KMS-11 (cell line): ENCODE data around the gene CDH26.

Source experiments
- H2AFZ ChIP-seq: fragments of 200-600 bp; sonication (generic); 2 replicates; pipeline ENCODE4 v1.6.1; 2016; ENCODE audit warnings: antibody characterized with exemption, mixed run types, low read depth
- H3K27ac ChIP-seq: fragments of 200-600 bp; sonication (generic); 2 replicates; pipeline ENCODE4 v1.6.1; 2016; ENCODE audit warnings: mild to moderate bottlenecking, mixed run types
- H3K27me3 ChIP-seq: fragments of 200-600 bp; sonication (generic); 2 replicates; pipeline ENCODE4 v1.6.1; 2017; ENCODE audit warnings: mild to moderate bottlenecking, low read depth, mixed run types, moderate library complexity; ENCODE audit not compliant: insufficient read depth
- H3K36me3 ChIP-seq: fragments of 200-600 bp; sonication (generic); 2 replicates; pipeline ENCODE4 v1.6.1; 2017; ENCODE audit warnings: mild to moderate bottlenecking, mixed run types; ENCODE audit not compliant: insufficient read depth
- H3K4me1 ChIP-seq: fragments of 200-600 bp; sonication (generic); 2 replicates; pipeline ENCODE4 v1.6.1; 2016; ENCODE audit warnings: mild to moderate bottlenecking, low read depth, mixed run types; ENCODE audit not compliant: poor library complexity, severe bottlenecking
- H3K4me2 ChIP-seq: fragments of 200-600 bp; sonication (generic); 2 replicates; pipeline ENCODE4 v1.7.0; 2016; ENCODE audit warnings: mild to moderate bottlenecking, mixed run types
- H3K4me3 ChIP-seq: fragments of 200-600 bp; sonication (generic); IDR thresholded peaks from 2 replicates; pipeline ENCODE4 v1.6.1; 2017; ENCODE audit warnings: low read depth, low read length, mixed read lengths; ENCODE audit not compliant: insufficient read depth
- H3K79me2 ChIP-seq: fragments of 200-600 bp; sonication (generic); 2 replicates; pipeline ENCODE4 v1.6.1; 2016; ENCODE audit warnings: low read depth, mixed run types; ENCODE audit not compliant: insufficient read depth
- H3K9ac ChIP-seq: fragments of 200-600 bp; sonication (generic); 2 replicates; pipeline ENCODE4 v1.6.1; 2016; ENCODE audit warnings: mild to moderate bottlenecking, mixed run types
- H4K20me1 ChIP-seq: fragments of 200-600 bp; sonication (generic); 2 replicates; pipeline ENCODE4 v1.6.1; 2016; ENCODE audit warnings: mild to moderate bottlenecking, mixed run types; ENCODE audit not compliant: insufficient read depth
- CTCF ChIP-seq: fragments of 200-600 bp; sonication (generic); conservative IDR thresholded peaks from 2 replicates; pipeline ENCODE4 v1.6.1; 2017; ENCODE audit warnings: low read depth, mild to moderate bottlenecking, antibody characterized with exemption, low read length, moderate library complexity, mixed read lengths

The CDH26 gene

GRCh38 chr20:60046860-60047259 is 88.6 kb downstream of the CDH26 start:
- Histone ChIP-seq H3K4me3 (no peak overlapping the region), H2AFZ (no peak overlapping the region), H3K36me3 (no peaks in the 10 kb centered on the region), H3K4me2 (no peak overlapping the region), H3K27me3 (no peaks in the 10 kb centered on the region; the same call in 1 of the 2 replicates), H4K20me1 (no peaks in the 10 kb centered on the region), H3K79me2 (no peaks in the 10 kb centered on the region), H3K27ac (no peak overlapping the region), H3K9ac (no peak overlapping the region), H3K4me1 (no peaks in the 10 kb centered on the region)
- no peak for TF ChIP-seq CTCF

GRCh38 chr20:60048634-60049521 is 90.7 kb downstream of the CDH26 start:
- Histone ChIP-seq H3K9ac (no peak overlapping the region), H3K4me1 (no peaks in the 10 kb centered on the region), H3K36me3 (no peaks in the 10 kb centered on the region), H2AFZ (no peak overlapping the region), H3K27me3 (no peaks in the 10 kb centered on the region; the same call in 1 of the 2 replicates), H4K20me1 (no peaks in the 10 kb centered on the region), H3K4me2 (no peak overlapping the region), H3K79me2 (no peaks in the 10 kb centered on the region), H3K27ac (no peak overlapping the region), H3K4me3 (no peak overlapping the region)
- no peak for TF ChIP-seq CTCF

GRCh38 chr20:60049601-60050000 is 91.4 kb downstream of the CDH26 start:
- Histone ChIP-seq H3K4me3 (no peak overlapping the region), H3K4me1 (no peaks in the 10 kb centered on the region), H3K27ac (no peak overlapping the region), H3K36me3 (no peaks in the 10 kb centered on the region), H3K79me2 (no peaks in the 10 kb centered on the region), H3K27me3 (no peaks in the 10 kb centered on the region; the same call in 1 of the 2 replicates), H2AFZ (no peak overlapping the region), H4K20me1 (no peaks in the 10 kb centered on the region), H3K4me2 (no peak overlapping the region), H3K9ac (no peak overlapping the region)
- TF ChIP-seq CTCF = no peak

- Histone ChIP-seq H3K4me2 (no peak overlapping the region), H3K36me3 (no peaks in the 10 kb centered on the region), H2AFZ (no peak overlapping the region), H3K9ac (no peak overlapping the region), H3K4me1 (no peaks in the 10 kb centered on the region), H3K27ac (no peak overlapping the region), H3K4me3 (no peak overlapping the region), H3K79me2 (no peaks in the 10 kb centered on the region), H4K20me1 (no peaks in the 10 kb centered on the region), H3K27me3 (no peaks in the 10 kb centered on the region; the same call in 1 of the 2 replicates)
- peak; percentile 25; the same call in 1 of the 2 replicates for TF ChIP-seq CTCF
These were observed 92.1 kb downstream of the CDH26 start for GRCh38 chr20:60050193-60050947.
